ENCODE measurements around the gene PAMR1. TPM values are rescaled to one million over a fixed set of nuclear protein-coding genes. Genes with fewer than 3 reads are reported as not detected.

PAMR1 gene
- not detected for total RNA-seq

GRCh38 chr11:35525501-35526175, at the start of gene PAMR1:
Gene PAMR1, minus strand, starts transcription at chr11:35525616. Its CDS starts 31 bp downstream, at chr11:35525585.
- no peak within 1 kb of the TSS for H3K27ac Mint-ChIP-seq
- peak; percentile 43 for DNase-seq
- H3K4me3 Mint-ChIP-seq, result peak within 1 kb of the TSS; percentile 33
- no peaks in the 10 kb centered on the region for H3K36me3 Mint-ChIP-seq
- peaks cover 4% of the 10 kb centered on the region for H3K4me1 Mint-ChIP-seq
- H3K9me3 Mint-ChIP-seq, result no peaks in the 10 kb centered on the region
- peaks cover 81% of the 10 kb centered on the region for H3K27me3 Mint-ChIP-seq

GRCh38 chr11:35571696-35572095, 46.3 kb upstream of the PAMR1 start:
- H3K27ac Mint-ChIP-seq, result no peak overlapping the region
- peaks cover 29% of the 10 kb centered on the region for H3K27me3 Mint-ChIP-seq
- no peak overlapping the region for H3K4me3 Mint-ChIP-seq
- peaks cover 10% of the 10 kb centered on the region for H3K9me3 Mint-ChIP-seq
- no peaks in the 10 kb centered on the region for H3K4me1 Mint-ChIP-seq
- no peak for DNase-seq
- H3K36me3 Mint-ChIP-seq, result no peaks in the 10 kb centered on the region

GRCh38 chr11:35567737-35568465, 42.5 kb upstream of the PAMR1 start:
- no peak for DNase-seq
- no peak overlapping the region for H3K4me3 Mint-ChIP-seq
- H3K36me3 Mint-ChIP-seq, result no peaks in the 10 kb centered on the region
- no peak overlapping the region for H3K27ac Mint-ChIP-seq
- H3K9me3 Mint-ChIP-seq, result peaks cover 10% of the 10 kb centered on the region
- H3K27me3 Mint-ChIP-seq, result peaks cover 24% of the 10 kb centered on the region
- no peaks in the 10 kb centered on the region for H3K4me1 Mint-ChIP-seq

GRCh38 chr11:35566885-35567284, 41.5 kb upstream of the PAMR1 start:
- H3K27me3 Mint-ChIP-seq, result peaks cover 30% of the 10 kb centered on the region
- no peaks in the 10 kb centered on the region for H3K4me1 Mint-ChIP-seq
- peaks cover 10% of the 10 kb centered on the region for H3K9me3 Mint-ChIP-seq
- no peak overlapping the region for H3K27ac Mint-ChIP-seq
- no peak for DNase-seq
- H3K36me3 Mint-ChIP-seq, result no peaks in the 10 kb centered on the region
- H3K4me3 Mint-ChIP-seq, result no peak overlapping the region

GRCh38 chr11:35566181-35566580, 40.8 kb upstream of the PAMR1 start:
- H3K27me3 Mint-ChIP-seq, result peaks cover 29% of the 10 kb centered on the region

GRCh38 chr11:35564245-35564595, 38.8 kb upstream of the PAMR1 start:
- Mint-ChIP-seq H3K27ac (no peak overlapping the region), H3K9me3 (peaks cover 7% of the 10 kb centered on the region), H3K4me1 (no peaks in the 10 kb centered on the region), H3K36me3 (no peaks in the 10 kb centered on the region), H3K27me3 (peaks cover 35% of the 10 kb centered on the region), H3K4me3 (no peak overlapping the region)
- no peak for DNase-seq

More at GRCh38 chr11:35566181-35566580, 40.8 kb upstream of the PAMR1 start:
- no peak overlapping the region for H3K27ac Mint-ChIP-seq
- H3K4me3 Mint-ChIP-seq, result no peak overlapping the region
- peaks cover 10% of the 10 kb centered on the region for H3K9me3 Mint-ChIP-seq
- no peaks in the 10 kb centered on the region for H3K36me3 Mint-ChIP-seq
- no peak for DNase-seq
- no peaks in the 10 kb centered on the region for H3K4me1 Mint-ChIP-seq

- H3K27ac Mint-ChIP-seq, result no peak overlapping the region
- H3K36me3 Mint-ChIP-seq, result no peaks in the 10 kb centered on the region
- peaks cover 3% of the 10 kb centered on the region for H3K9me3 Mint-ChIP-seq
- no peaks in the 10 kb centered on the region for H3K4me1 Mint-ChIP-seq
- no peak for DNase-seq
- H3K27me3 Mint-ChIP-seq, result peaks cover 34% of the 10 kb centered on the region
- no peak overlapping the region for H3K4me3 Mint-ChIP-seq
These were observed 38.2 kb upstream of the PAMR1 start for GRCh38 chr11:35563484-35564244.

GRCh38 chr11:35559949-35560348, 34.5 kb upstream of the PAMR1 start:
- Mint-ChIP-seq H3K9me3 (no peaks in the 10 kb centered on the region), H3K27ac (no peak overlapping the region), H3K36me3 (no peaks in the 10 kb centered on the region), H3K4me1 (no peaks in the 10 kb centered on the region), H3K27me3 (peaks cover 30% of the 10 kb centered on the region), H3K4me3 (no peak overlapping the region)
- DNase-seq, result no peak

GRCh38 chr11:35558513-35558912, 33.1 kb upstream of the PAMR1 start:
- Mint-ChIP-seq H3K9me3 (no peaks in the 10 kb centered on the region), H3K4me3 (no peak overlapping the region), H3K36me3 (no peaks in the 10 kb centered on the region), H3K27me3 (peaks cover 38% of the 10 kb centered on the region), H3K4me1 (no peaks in the 10 kb centered on the region), H3K27ac (no peak overlapping the region)
- DNase-seq, result no peak

- DNase-seq, result no peak
- Mint-ChIP-seq H3K4me3 (no peak overlapping the region), H3K4me1 (no peaks in the 10 kb centered on the region), H3K36me3 (no peaks in the 10 kb centered on the region), H3K27ac (no peak overlapping the region), H3K27me3 (peaks cover 28% of the 10 kb centered on the region), H3K9me3 (no peaks in the 10 kb centered on the region)
These were observed 30.1 kb upstream of the PAMR1 start for GRCh38 chr11:35555488-35555887.

GRCh38 chr11:35554491-35555437, 29.3 kb upstream of the PAMR1 start:
- H3K36me3 Mint-ChIP-seq, result no peaks in the 10 kb centered on the region
- H3K4me1 Mint-ChIP-seq, result no peaks in the 10 kb centered on the region
- no peaks in the 10 kb centered on the region for H3K9me3 Mint-ChIP-seq
- DNase-seq, result no peak
- H3K4me3 Mint-ChIP-seq, result no peak overlapping the region
- no peak overlapping the region for H3K27ac Mint-ChIP-seq
- H3K27me3 Mint-ChIP-seq, result peaks cover 24% of the 10 kb centered on the region

- no peaks in the 10 kb centered on the region for H3K9me3 Mint-ChIP-seq
- H3K4me1 Mint-ChIP-seq, result no peaks in the 10 kb centered on the region
- H3K27me3 Mint-ChIP-seq, result peaks cover 27% of the 10 kb centered on the region
- DNase-seq, result no peak
- no peak overlapping the region for H3K4me3 Mint-ChIP-seq
- no peak overlapping the region for H3K27ac Mint-ChIP-seq
- H3K36me3 Mint-ChIP-seq, result no peaks in the 10 kb centered on the region
These were observed 28.4 kb upstream of the PAMR1 start for GRCh38 chr11:35553831-35554230.

GRCh38 chr11:35553021-35553420, 27.6 kb upstream of the PAMR1 start:
- no peak overlapping the region for H3K27ac Mint-ChIP-seq
- DNase-seq, result no peak
- no peak overlapping the region for H3K4me3 Mint-ChIP-seq
- no peaks in the 10 kb centered on the region for H3K9me3 Mint-ChIP-seq
- peaks cover 24% of the 10 kb centered on the region for H3K27me3 Mint-ChIP-seq
- no peaks in the 10 kb centered on the region for H3K36me3 Mint-ChIP-seq
- H3K4me1 Mint-ChIP-seq, result no peaks in the 10 kb centered on the region

GRCh38 chr11:35552616-35553015, 27.2 kb upstream of the PAMR1 start:
- H3K4me3 Mint-ChIP-seq, result no peak overlapping the region
- no peak for DNase-seq
- peaks cover 22% of the 10 kb centered on the region for H3K27me3 Mint-ChIP-seq
- H3K36me3 Mint-ChIP-seq, result no peaks in the 10 kb centered on the region
- H3K27ac Mint-ChIP-seq, result no peak overlapping the region
- no peaks in the 10 kb centered on the region for H3K4me1 Mint-ChIP-seq
- no peaks in the 10 kb centered on the region for H3K9me3 Mint-ChIP-seq
